SU-DHL-6 (cell line): ENCODE data around the gene C1orf198.

Source experiments
- H2AFZ ChIP-seq: fragments of 200-600 bp; sonication (generic); 2 replicates; pipeline ENCODE4 v1.6.1; 2014; ENCODE audit warnings: low read depth, mild to moderate bottlenecking, moderate library complexity, mixed read lengths, antibody characterized with exemption, low read length; ENCODE audit not compliant: severe bottlenecking
- H3F3A ChIP-seq: fragments of 200-600 bp; shearing (Covaris generic); 2 replicates; pipeline ENCODE4 v1.6.0; 2016; ENCODE audit warnings: antibody characterized with exemption, mild to moderate bottlenecking; ENCODE audit not compliant: insufficient read depth
- H3K27ac ChIP-seq: fragments of 200-600 bp; sonication (generic); 2 replicates; pipeline ENCODE4 v1.5.1; 2016; ENCODE audit warnings: low read depth, mild to moderate bottlenecking, low read length, moderate library complexity, mixed read lengths
- H3K27me3 ChIP-seq: fragments of 200-600 bp; sonication (generic), shearing (Covaris generic); 2 replicates; pipeline ENCODE4 v1.6.0; 2014; ENCODE audit warnings: mild to moderate bottlenecking, low read length
- H3K36me3 ChIP-seq: fragments of 200-600 bp; sonication (generic); 2 replicates; pipeline ENCODE4 v1.6.1; 2014; ENCODE audit warnings: mild to moderate bottlenecking, low read length, mixed read lengths
- H3K4me2 ChIP-seq: fragments of 300-600, 200-600 bp; shearing (Covaris generic), sonication (generic); 2 replicates; pipeline ENCODE4 v1.6.0; 2014; ENCODE audit warnings: low read length, low read depth, mild to moderate bottlenecking; ENCODE audit not compliant: poor library complexity, severe bottlenecking
- H3K4me3 ChIP-seq: fragments of 200-600 bp; sonication (generic); 2 replicates; pipeline ENCODE4 v1.5.1; 2014; ENCODE audit warnings: antibody characterized with exemption, low read length, mild to moderate bottlenecking, mixed read lengths; ENCODE audit not compliant: insufficient read depth, poor library complexity, severe bottlenecking
- H3K79me2 ChIP-seq: fragments of 200-600 bp; sonication (generic); 2 replicates; pipeline ENCODE4 v1.6.1; 2014; ENCODE audit warnings: mild to moderate bottlenecking, low read length, moderate library complexity; ENCODE audit not compliant: insufficient read depth
- H3K9ac ChIP-seq: fragments of 200-600 bp; sonication (generic); 2 replicates; pipeline ENCODE4 v1.7.0; 2014; ENCODE audit warnings: mild to moderate bottlenecking, low read length
- H3K9me2 ChIP-seq: fragments of 200-600 bp; sonication (generic); replicated peaks from 2 replicates; pipeline ENCODE4 v1.6.1; 2014; ENCODE audit warnings: low read length; ENCODE audit not compliant: insufficient read depth
- H3K9me3 ChIP-seq: fragments of 200-600 bp; sonication (generic); 2 replicates; pipeline ENCODE4 v1.6.1; 2014; ENCODE audit warnings: low read length, mixed read lengths; ENCODE audit not compliant: insufficient read depth
- H4K20me1 ChIP-seq: fragments of 200-600 bp; sonication (generic); 2 replicates; pipeline ENCODE4 v1.6.1; 2014; ENCODE audit warnings: low read depth, mild to moderate bottlenecking, antibody characterized with exemption, low read length, moderate library complexity, mixed read lengths
- CTCF ChIP-seq: fragments of 200-600 bp; sonication (generic); IDR thresholded peaks from one replicate; pipeline ENCODE4 v1.5.1; 2017; ENCODE audit warnings: antibody characterized with exemption, mild to moderate bottlenecking, low read length, moderate library complexity; ENCODE audit not compliant: insufficient read depth, poor library complexity, severe bottlenecking
- EZH2phosphoT487 ChIP-seq: fragments of 200-600 bp; sonication (generic), shearing (Covaris generic); conservative IDR thresholded peaks from 2 replicates; pipeline ENCODE4 v1.6.1; 2018; ENCODE audit warnings: mild to moderate bottlenecking, antibody characterized with exemption, low read length, moderate library complexity, mixed read lengths

Gene C1orf198

GRCh38 chr1:230915078-230915477, 46.8 kb upstream of the C1orf198 start:
- Histone ChIP-seq H3F3A (no peaks in the 10 kb centered on the region), H3K4me3 (no peak overlapping the region), H3K9me2 (no peaks in the 10 kb centered on the region), H3K27ac (no peak overlapping the region), H3K4me2 (no peak overlapping the region), H3K9ac (no peak overlapping the region), H3K27me3 (no peaks in the 10 kb centered on the region), H2AFZ (no peak overlapping the region), H3K36me3 (peaks cover 5% of the 10 kb centered on the region), H3K79me2 (no peaks in the 10 kb centered on the region), H3K9me3 (no peaks in the 10 kb centered on the region), H4K20me1 (no peaks in the 10 kb centered on the region)
- no peak for TF ChIP-seq CTCF
- no peak for TF ChIP-seq EZH2phosphoT487

GRCh38 chr1:230913496-230913895, 45.2 kb upstream of the C1orf198 start:
- peaks cover 5% of the 10 kb centered on the region for H3K36me3 ChIP-seq
- H3K9me2 ChIP-seq = no peaks in the 10 kb centered on the region
- no peak overlapping the region for H2AFZ ChIP-seq
- TF ChIP-seq CTCF = no peak
- H3K27ac ChIP-seq = no peak overlapping the region
- no peak overlapping the region for H3K4me3 ChIP-seq
- no peak overlapping the region for H3K4me2 ChIP-seq
- H3K9ac ChIP-seq = no peak overlapping the region
- H4K20me1 ChIP-seq = no peaks in the 10 kb centered on the region
- H3F3A ChIP-seq = no peaks in the 10 kb centered on the region
- no peaks in the 10 kb centered on the region for H3K9me3 ChIP-seq
- H3K27me3 ChIP-seq = no peaks in the 10 kb centered on the region
- H3K79me2 ChIP-seq = no peaks in the 10 kb centered on the region

- Histone ChIP-seq H3K4me3 (no peak overlapping the region), H3K79me2 (no peaks in the 10 kb centered on the region), H3K4me2 (no peak overlapping the region), H3F3A (no peaks in the 10 kb centered on the region), H3K9me2 (no peaks in the 10 kb centered on the region), H4K20me1 (no peaks in the 10 kb centered on the region), H2AFZ (no peak overlapping the region), H3K36me3 (peaks cover 11% of the 10 kb centered on the region), H3K27ac (no peak overlapping the region), H3K27me3 (no peaks in the 10 kb centered on the region), H3K9me3 (no peaks in the 10 kb centered on the region), H3K9ac (no peak overlapping the region)
- TF ChIP-seq CTCF (no peak), EZH2phosphoT487 (no peak)
Measured at GRCh38 chr1:230910755-230911117, 42.4 kb upstream of the C1orf198 start.
